OCI-LY7 (cell line): ENCODE measurements around the gene TMEM184A. TPM values are rescaled to one million over a fixed set of nuclear protein-coding genes. Genes with fewer than 3 reads are reported as not detected.

Experiments used
- BruUV-seq: library from RNA; stranded (reverse); fragments of 400-500 nt; replicated peaks from 2 replicates; lab custom pipeline; 2021; lab: Mats Ljungman, UMichigan
- CTCF ChIA-PET: fragments of 300-600 bp; sonication (Branson Sonifier 250); formaldehyde crosslinking; loops from one replicate; lab custom pipeline; 2022; ENCODE audit warnings: antibody characterized with exemption; ENCODE audit not compliant: unreplicated experiment; lab: Charles Lee
- POLR2A ChIA-PET: fragments of 300-600 bp; sonication (Branson Sonifier 250); formaldehyde crosslinking; loops from one replicate; lab custom pipeline; 2022; ENCODE audit warnings: antibody characterized with exemption; lab: Charles Lee
- DNase-seq: peaks from one replicate; pipeline ENCODE4 v3.0.0-alpha.2; 2015; ENCODE audit warnings: low spot score
- H2AFZ ChIP-seq: fragments of 200-600 bp; sonication (generic), shearing (Covaris generic); 2 replicates; pipeline ENCODE4 v1.6.1; 2014; ENCODE audit warnings: mild to moderate bottlenecking, antibody characterized with exemption, low read length, moderate library complexity
- H3K27ac ChIP-seq: fragments of 200-600 bp; sonication (generic); 2 replicates; pipeline ENCODE4 v1.5.1; 2014; ENCODE audit warnings: mixed run types, low read depth, mild to moderate bottlenecking, moderate library complexity, low read length, inconsistent platforms; ENCODE audit not compliant: poor library complexity, severe bottlenecking
- H3K36me3 ChIP-seq: fragments of 200-600 bp; sonication (generic); 2 replicates; pipeline ENCODE4 v1.6.1; 2014; ENCODE audit warnings: mild to moderate bottlenecking, antibody characterized with exemption, low read length, moderate library complexity, mixed read lengths; ENCODE audit not compliant: insufficient read depth
- H3K4me1 ChIP-seq: fragments of 200-600 bp; sonication (generic); 2 replicates; pipeline ENCODE4 v1.5.1; 2014; ENCODE audit warnings: mild to moderate bottlenecking, low read length; ENCODE audit not compliant: insufficient read depth, poor library complexity, severe bottlenecking
- H3K4me2 ChIP-seq: fragments of 200-600 bp; sonication (generic); 2 replicates; pipeline ENCODE4 v1.6.1; 2014; ENCODE audit warnings: mild to moderate bottlenecking, low read length
- H3K4me3 ChIP-seq: fragments of 200-600 bp; sonication (generic); 2 replicates; pipeline ENCODE4 v1.5.1; 2014; ENCODE audit warnings: mild to moderate bottlenecking, low read depth, low read length; ENCODE audit not compliant: poor library complexity, severe bottlenecking
- H3K79me2 ChIP-seq: fragments of 200-600 bp; sonication (generic); 2 replicates; pipeline ENCODE4 v1.6.1; 2016; ENCODE audit warnings: low read depth, mild to moderate bottlenecking, low read length, moderate library complexity, mixed read lengths; ENCODE audit not compliant: insufficient read depth
- H3K9me2 ChIP-seq: fragments of 200-600 bp; sonication (generic); 2 replicates; pipeline ENCODE4 v1.6.1; 2016; ENCODE audit warnings: mild to moderate bottlenecking, low read length, mixed read lengths; ENCODE audit not compliant: insufficient read depth
- H3K9me3 ChIP-seq: fragments of 200-600 bp; sonication (generic); 2 replicates; pipeline ENCODE4 v1.6.1; 2014; ENCODE audit warnings: mild to moderate bottlenecking, mixed run types, low read length, mixed read lengths
- H4K20me1 ChIP-seq: fragments of 200-600 bp; sonication (generic); 2 replicates; pipeline ENCODE4 v1.6.1; 2014; ENCODE audit warnings: mild to moderate bottlenecking, antibody characterized with exemption, low read length, moderate library complexity, mixed read lengths; ENCODE audit not compliant: insufficient read depth
- EZH2phosphoT487 ChIP-seq: fragments of 200-600 bp; sonication (generic); IDR thresholded peaks from 2 replicates; pipeline ENCODE4 v1.6.1; 2018; ENCODE audit warnings: low read depth, borderline replicate concordance, mild to moderate bottlenecking, mixed run types, antibody characterized with exemption, low read length, moderate library complexity, mixed read lengths
- intact Hi-C: fragments of 100-400 bp; cut with micrococcal nuclease; formaldehyde crosslinking; loops from one replicate; pipeline ENCODE4 v1.10.0; 2022; ENCODE audit not compliant: unreplicated experiment
- total RNA-seq, 2 experiments: library from RNA; depleted of rRNA in 1 of 2; stranded (reverse); fragments of >200 nt in 1 of 2; shearing (Covaris generic) in 1 of 2; gene quantifications; 2 replicates each; pipeline ENCODE4 v1.2.3, GENCODE V29; 2014 to 2022
- TF ChIP-seq, protein P1 (sequence below): fragments of 200-600 bp; sonication (generic); conservative IDR thresholded peaks from 2 replicates; pipeline ENCODE4 v1.5.1; 2014; ENCODE audit warnings: mild to moderate bottlenecking, antibody characterized with exemption, low read length, moderate library complexity, mixed read lengths

The TMEM184A gene
- total RNA-seq, 2 experiments from 2014 or later: 0.19 TPM; not detected in 1

DNA sequence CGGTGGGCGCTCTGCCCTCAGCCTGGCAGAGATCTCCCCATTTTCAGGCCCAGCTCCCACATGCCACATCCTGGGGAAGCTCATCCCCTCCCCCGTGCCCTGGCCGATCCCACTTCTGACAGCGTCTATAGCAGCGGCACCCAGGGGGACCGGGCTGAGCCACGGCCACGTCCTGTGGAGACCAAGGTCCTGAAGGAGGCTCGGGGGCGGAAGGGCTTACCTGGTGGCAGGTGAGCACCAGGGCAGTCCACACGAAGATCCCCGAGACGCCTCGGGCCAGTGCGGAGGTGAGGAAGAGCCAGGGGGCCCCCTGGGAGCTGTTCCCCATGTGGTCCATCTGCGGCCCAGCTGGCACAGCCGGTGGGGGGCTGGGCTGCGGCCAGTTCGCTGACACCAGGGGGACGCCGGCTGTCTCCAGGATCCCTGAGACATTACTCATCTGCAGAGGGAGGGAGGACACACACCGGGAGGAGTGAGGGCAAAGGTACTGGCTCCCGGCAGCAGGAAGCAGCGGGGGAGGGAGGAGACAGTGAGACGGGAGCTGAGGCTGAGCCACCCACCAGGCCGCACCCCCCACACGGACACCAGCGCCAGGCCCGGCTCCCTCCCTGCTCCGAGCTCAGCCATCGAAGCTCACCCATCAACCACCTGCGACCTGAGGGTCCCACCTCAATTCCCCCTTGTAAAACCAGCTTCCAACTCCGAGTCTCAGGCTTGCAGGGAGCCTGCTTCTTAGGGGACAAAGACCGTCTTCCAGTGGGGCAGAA lies 776 bp downstream of the TMEM184A start:
- ChIA-PET CTCF (interaction anchor here (0.6 kb wide), 1 partner anchor 132 kb away, joined by 3 read pairs; no protein-coding TSS in a partner anchor), POLR2A (no interaction called here)
- H3K36me3 ChIP-seq: no peaks in the 10 kb centered on the region
- no peak overlapping the region for H3K4me3 ChIP-seq
- H3K79me2 ChIP-seq: no peaks in the 10 kb centered on the region
- H3K9me2 ChIP-seq: no peaks in the 10 kb centered on the region
- BruUV-seq: no TSS peak
- no peak overlapping the region for H2AFZ ChIP-seq
- H3K27ac ChIP-seq: no peak overlapping the region
- no peaks in the 10 kb centered on the region for H3K9me3 ChIP-seq
- no peaks in the 10 kb centered on the region for H4K20me1 ChIP-seq
- peaks cover 7% of the 10 kb centered on the region for H3K4me1 ChIP-seq
- DNase-seq: no peak
- H3K4me2 ChIP-seq: no peak overlapping the region
- no peak for TF ChIP-seq EZH2phosphoT487
- TF ChIP-seq, protein P1, sequence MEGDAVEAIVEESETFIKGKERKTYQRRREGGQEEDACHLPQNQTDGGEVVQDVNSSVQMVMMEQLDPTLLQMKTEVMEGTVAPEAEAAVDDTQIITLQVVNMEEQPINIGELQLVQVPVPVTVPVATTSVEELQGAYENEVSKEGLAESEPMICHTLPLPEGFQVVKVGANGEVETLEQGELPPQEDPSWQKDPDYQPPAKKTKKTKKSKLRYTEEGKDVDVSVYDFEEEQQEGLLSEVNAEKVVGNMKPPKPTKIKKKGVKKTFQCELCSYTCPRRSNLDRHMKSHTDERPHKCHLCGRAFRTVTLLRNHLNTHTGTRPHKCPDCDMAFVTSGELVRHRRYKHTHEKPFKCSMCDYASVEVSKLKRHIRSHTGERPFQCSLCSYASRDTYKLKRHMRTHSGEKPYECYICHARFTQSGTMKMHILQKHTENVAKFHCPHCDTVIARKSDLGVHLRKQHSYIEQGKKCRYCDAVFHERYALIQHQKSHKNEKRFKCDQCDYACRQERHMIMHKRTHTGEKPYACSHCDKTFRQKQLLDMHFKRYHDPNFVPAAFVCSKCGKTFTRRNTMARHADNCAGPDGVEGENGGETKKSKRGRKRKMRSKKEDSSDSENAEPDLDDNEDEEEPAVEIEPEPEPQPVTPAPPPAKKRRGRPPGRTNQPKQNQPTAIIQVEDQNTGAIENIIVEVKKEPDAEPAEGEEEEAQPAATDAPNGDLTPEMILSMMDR: no peak
- intact Hi-C loops: no loop called here

- H3K4me2 ChIP-seq: no peak overlapping the region
- peaks cover 7% of the 10 kb centered on the region for H3K4me1 ChIP-seq
- H3K27ac ChIP-seq: no peak overlapping the region
- H3K79me2 ChIP-seq: no peaks in the 10 kb centered on the region
- no peaks in the 10 kb centered on the region for H3K36me3 ChIP-seq
- no peak overlapping the region for H3K4me3 ChIP-seq
- BruUV-seq: no TSS peak
- no peaks in the 10 kb centered on the region for H4K20me1 ChIP-seq
- ChIA-PET POLR2A (no interaction called here), CTCF (no interaction called here)
- no peak for TF ChIP-seq EZH2phosphoT487
- TF ChIP-seq, protein P1: no peak
- intact Hi-C loops: no loop called here
- H2AFZ ChIP-seq: no peak overlapping the region
- DNase-seq: no peak
- H3K9me3 ChIP-seq: no peaks in the 10 kb centered on the region
- H3K9me2 ChIP-seq: no peaks in the 10 kb centered on the region
These were observed 1.5 kb downstream of the TMEM184A start for GRCh38 chr7:1554333-1555045.
